ENCODE results near the gene LMF1.

The LMF1 gene

GRCh38 chr16:887846-888245 lies 82.9 kb downstream of the LMF1 start:
- TF ChIP-seq CTCF (IDR thresholded peaks at IDR 0.05; ENCODE audit: low read depth, low read length) (no peak), EZH2phosphoT487 (IDR thresholded peaks at IDR 0.05; ENCODE audit: low read depth) (no peak)
- no peak overlapping the region for H3K27ac ChIP-seq (ENCODE audit: low read length)
- H3K9ac ChIP-seq (ENCODE audit: low read length) = no peak overlapping the region
- no peaks in the 10 kb centered on the region for H3K4me1 ChIP-seq (ENCODE audit: low read length)
- peaks cover 15% of the 10 kb centered on the region for H3K9me3 ChIP-seq (ENCODE audit: insufficient read depth, low read length)
- no peaks in the 10 kb centered on the region for H3K79me2 ChIP-seq (ENCODE audit: low read length)
- H2AFZ ChIP-seq (ENCODE audit: low read depth, low read length) = no peak overlapping the region
- H3K36me3 ChIP-seq (replicated peaks; ENCODE audit: low read depth, low read length) = peaks cover 7% of the 10 kb centered on the region
- H3K27me3 ChIP-seq (ENCODE audit: low read depth, low read length) = no peaks in the 10 kb centered on the region
- H3K4me3 ChIP-seq (ENCODE audit: low read length) = no peak overlapping the region
- H4K20me1 ChIP-seq (ENCODE audit: insufficient read depth, low read length) = no peaks in the 10 kb centered on the region
- H3K4me2 ChIP-seq (ENCODE audit: low read length) = no peak overlapping the region

- Histone ChIP-seq H3K4me2 (ENCODE audit: low read length) (no peak overlapping the region), H3K4me1 (ENCODE audit: low read length) (no peaks in the 10 kb centered on the region), H3K9ac (ENCODE audit: low read length) (no peak overlapping the region), H3K27ac (ENCODE audit: low read length) (no peak overlapping the region), H3K79me2 (ENCODE audit: low read length) (no peaks in the 10 kb centered on the region), H3K4me3 (ENCODE audit: low read length) (no peak overlapping the region), H3K9me3 (ENCODE audit: insufficient read depth, low read length) (peaks cover 15% of the 10 kb centered on the region), H3K36me3 (replicated peaks; ENCODE audit: low read depth, low read length) (peaks cover 7% of the 10 kb centered on the region), H2AFZ (ENCODE audit: low read depth, low read length) (no peak overlapping the region), H3K27me3 (ENCODE audit: low read depth, low read length) (no peaks in the 10 kb centered on the region), H4K20me1 (ENCODE audit: insufficient read depth, low read length) (no peaks in the 10 kb centered on the region)
- no peak for TF ChIP-seq CTCF (IDR thresholded peaks at IDR 0.05; ENCODE audit: low read depth, low read length)
- TF ChIP-seq EZH2phosphoT487 (IDR thresholded peaks at IDR 0.05; ENCODE audit: low read depth) = no peak
These were observed 83.7 kb downstream of the LMF1 start for GRCh38 chr16:886802-887731.

- H3K4me1 ChIP-seq (ENCODE audit: low read length) = no peaks in the 10 kb centered on the region
- no peaks in the 10 kb centered on the region for H4K20me1 ChIP-seq (ENCODE audit: insufficient read depth, low read length)
- no peaks in the 10 kb centered on the region for H3K27me3 ChIP-seq (ENCODE audit: low read depth, low read length)
- no peak overlapping the region for H3K27ac ChIP-seq (ENCODE audit: low read length)
- no peak overlapping the region for H3K4me3 ChIP-seq (ENCODE audit: low read length)
- H3K9me3 ChIP-seq (ENCODE audit: insufficient read depth, low read length) = peaks cover 15% of the 10 kb centered on the region
- no peak overlapping the region for H3K9ac ChIP-seq (ENCODE audit: low read length)
- peaks cover 7% of the 10 kb centered on the region for H3K36me3 ChIP-seq (replicated peaks; ENCODE audit: low read depth, low read length)
- H3K4me2 ChIP-seq (ENCODE audit: low read length) = no peak overlapping the region
- TF ChIP-seq CTCF (IDR thresholded peaks at IDR 0.05; ENCODE audit: low read depth, low read length) = no peak
- no peak for TF ChIP-seq EZH2phosphoT487 (IDR thresholded peaks at IDR 0.05; ENCODE audit: low read depth)
- no peaks in the 10 kb centered on the region for H3K79me2 ChIP-seq (ENCODE audit: low read length)
- no peak overlapping the region for H2AFZ ChIP-seq (ENCODE audit: low read depth, low read length)
These were observed 84.7 kb downstream of the LMF1 start for GRCh38 chr16:886084-886543.

- Histone ChIP-seq H3K36me3 (replicated peaks; ENCODE audit: low read depth, low read length) (peaks cover 7% of the 10 kb centered on the region), H3K79me2 (ENCODE audit: low read length) (no peaks in the 10 kb centered on the region), H4K20me1 (ENCODE audit: insufficient read depth, low read length) (no peaks in the 10 kb centered on the region), H3K27me3 (ENCODE audit: low read depth, low read length) (no peaks in the 10 kb centered on the region), H3K4me2 (ENCODE audit: low read length) (no peak overlapping the region), H3K9me3 (ENCODE audit: insufficient read depth, low read length) (peaks cover 15% of the 10 kb centered on the region), H2AFZ (ENCODE audit: low read depth, low read length) (no peak overlapping the region), H3K9ac (ENCODE audit: low read length) (no peak overlapping the region), H3K4me3 (ENCODE audit: low read length) (no peak overlapping the region), H3K4me1 (ENCODE audit: low read length) (no peaks in the 10 kb centered on the region), H3K27ac (ENCODE audit: low read length) (no peak overlapping the region)
- TF ChIP-seq EZH2phosphoT487 (IDR thresholded peaks at IDR 0.05; ENCODE audit: low read depth) (no peak), CTCF (IDR thresholded peaks at IDR 0.05; ENCODE audit: low read depth, low read length) (no peak)
These were observed 85.4 kb downstream of the LMF1 start for GRCh38 chr16:885391-885790.
